AG08396 (cell line): ENCODE results near the gene FMNL2.
"Not testable (repeated sequence)": the region's sequence is repeated elsewhere in the genome, so short reads cannot be mapped to it uniquely, and the experiment has no call there.

ENCODE experiments used
- DNase-seq: peaks from one replicate; pipeline ENCODE4 v3.0.0; 2012; ENCODE audit warnings: low spot score, mixed read lengths

Gene FMNL2

DNA sequence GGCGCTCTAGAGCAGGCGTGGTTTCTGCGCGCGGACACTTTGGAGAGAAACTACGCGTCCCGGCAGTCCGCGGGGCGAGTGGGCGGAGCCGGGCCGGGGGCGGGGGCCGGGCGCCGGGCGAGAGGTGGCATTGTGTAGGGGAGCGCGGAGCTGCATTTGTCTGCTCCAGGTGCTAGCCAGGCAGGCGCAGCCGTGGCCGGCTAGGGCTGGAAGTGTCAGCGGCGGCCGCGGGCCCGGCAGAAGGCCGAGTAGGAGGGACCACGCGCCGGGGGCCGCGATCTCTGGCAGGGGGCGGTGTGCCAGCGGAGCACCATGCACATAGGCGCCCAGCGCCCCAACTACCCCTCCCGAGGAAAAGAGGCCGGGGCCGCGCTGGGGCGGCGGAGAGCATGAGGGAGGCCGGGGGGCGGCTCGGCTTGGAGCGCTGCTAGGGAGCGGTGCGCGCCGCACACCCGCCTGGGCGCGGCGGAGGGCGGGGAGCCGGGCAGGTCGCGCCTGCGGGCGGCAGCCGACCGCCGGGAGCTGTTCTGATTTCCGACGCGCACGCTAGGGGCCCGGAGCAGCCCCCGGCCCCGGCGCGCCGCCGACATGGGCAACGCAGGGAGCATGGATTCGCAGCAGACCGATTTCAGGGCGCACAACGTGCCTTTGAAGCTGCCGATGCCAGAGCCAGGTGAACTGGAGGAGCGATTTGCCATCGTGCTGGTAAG lies at the start of gene FMNL2:
Gene FMNL2, plus strand, starts transcription at position 159 of the 710 bp plus-strand sequence.
- peak; percentile 89 for DNase-seq

DNA sequence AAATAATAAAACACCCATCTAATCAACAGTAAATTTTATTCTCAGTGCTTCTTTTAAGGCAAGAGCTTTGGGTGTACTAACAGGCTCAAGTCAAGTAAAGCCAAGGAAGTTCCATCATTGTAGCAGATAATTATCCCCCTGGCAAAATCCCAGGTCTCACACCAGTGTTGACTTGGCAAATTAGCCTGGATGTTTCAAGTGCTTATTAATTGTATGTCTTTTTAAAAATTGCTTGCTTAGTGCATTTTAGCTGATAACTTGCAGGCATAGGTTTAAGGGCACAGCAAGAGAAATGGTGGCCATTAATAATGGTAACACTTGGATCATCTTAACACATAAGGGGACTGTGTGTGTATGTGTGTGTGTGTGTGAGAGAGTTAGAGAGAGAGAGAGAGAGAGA lies 42.0 kb upstream of the FMNL2 start:
- DNase-seq = no peak

DNA sequence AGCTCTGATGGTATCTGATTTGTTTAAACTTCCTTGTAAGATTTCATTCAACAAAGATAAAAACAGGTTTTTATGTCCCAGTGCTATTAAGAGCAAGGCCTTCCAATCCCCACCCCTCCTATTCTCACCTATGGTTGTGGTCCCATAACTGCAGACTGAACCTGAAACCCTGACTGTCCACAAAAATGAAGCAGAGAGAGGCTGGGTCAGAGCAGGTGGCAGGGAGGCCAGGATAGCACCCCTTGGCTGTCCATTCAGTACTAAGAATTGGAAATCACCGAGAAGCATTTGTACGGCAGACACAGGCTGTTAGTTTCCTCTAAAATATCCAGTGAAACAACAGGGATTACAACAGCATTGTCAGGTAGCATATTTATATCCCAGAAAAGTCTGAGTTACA lies 37.3 kb upstream of the FMNL2 start:
- no peak for DNase-seq

DNA sequence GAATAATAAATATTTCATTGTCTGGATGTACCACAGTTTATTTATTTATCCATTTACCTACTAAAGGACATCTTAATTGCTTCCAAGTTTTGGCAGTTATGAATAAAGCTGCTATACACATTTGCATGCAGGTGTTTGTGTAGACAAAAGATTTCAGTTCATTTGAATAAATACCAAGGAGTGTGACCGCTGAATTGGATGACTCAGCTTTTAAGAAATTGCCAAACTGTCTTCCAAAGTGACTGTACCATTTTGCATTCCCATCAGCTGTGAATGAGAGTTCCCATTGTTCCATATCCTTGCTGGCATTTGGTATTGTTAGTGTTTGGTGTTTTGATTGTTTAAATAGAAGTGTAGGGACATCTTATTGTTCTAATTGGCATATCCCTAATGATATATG lies 36.2 kb upstream of the FMNL2 start:
- no peak for DNase-seq

DNA sequence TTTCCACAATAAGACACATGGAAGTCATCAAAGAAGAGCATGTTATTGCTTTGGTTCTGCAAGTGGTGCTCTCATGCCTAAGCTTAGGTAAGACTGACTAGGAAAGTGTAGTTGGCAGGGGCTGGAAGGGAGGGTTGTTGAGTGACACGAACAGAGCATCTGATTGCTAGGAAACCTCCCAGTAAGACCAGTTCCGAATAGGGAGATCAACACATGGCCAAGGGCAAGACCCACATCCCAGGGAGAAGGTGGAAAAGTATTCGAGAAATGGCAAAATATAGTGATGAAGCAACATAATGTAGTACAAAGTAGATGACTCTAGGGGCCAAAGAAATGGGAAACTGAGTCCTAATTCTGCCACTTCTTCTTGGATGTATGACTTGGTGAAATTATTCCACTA lies 33.8 kb upstream of the FMNL2 start:
- no peak for DNase-seq

DNA sequence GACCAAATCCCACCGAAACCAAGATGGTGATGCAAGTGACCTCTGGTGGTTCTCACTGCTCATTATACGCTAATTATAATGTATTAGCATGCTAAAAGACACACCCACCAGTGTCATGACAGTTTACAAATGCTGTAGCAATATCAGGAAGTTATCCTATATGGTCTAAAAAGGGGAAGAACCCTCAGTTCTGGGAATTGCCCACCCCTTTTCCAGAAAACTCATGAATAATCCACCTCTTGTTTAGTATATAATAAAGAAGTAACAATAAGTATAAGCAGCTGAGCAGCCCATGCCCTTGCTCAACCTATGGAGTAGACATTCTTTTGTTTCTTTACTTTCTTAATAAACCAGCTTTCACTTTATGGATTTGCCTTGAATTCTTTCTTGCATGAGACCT lies 31.0 kb upstream of the FMNL2 start:
- no peak for DNase-seq

DNA sequence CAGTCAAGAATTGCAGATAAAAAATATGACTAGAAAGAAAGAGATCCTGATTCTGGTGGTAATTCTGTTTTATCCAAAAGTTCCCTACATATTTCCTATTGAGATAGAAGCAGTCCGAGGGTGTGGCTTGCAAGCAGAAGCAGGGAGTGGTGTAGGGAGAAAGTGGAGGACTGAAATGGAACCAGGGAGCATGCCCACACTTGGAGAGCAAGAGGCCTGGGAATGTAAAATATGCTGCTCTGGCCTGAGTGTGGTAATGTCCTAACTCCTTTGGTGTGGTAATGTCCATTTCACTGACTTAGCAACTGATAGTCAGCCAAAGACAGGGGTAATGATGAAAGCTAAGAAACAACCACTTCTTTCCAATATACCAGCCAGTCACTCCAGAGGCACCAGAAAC lies 30.1 kb upstream of the FMNL2 start:
- peak; percentile 38 for DNase-seq

DNA sequence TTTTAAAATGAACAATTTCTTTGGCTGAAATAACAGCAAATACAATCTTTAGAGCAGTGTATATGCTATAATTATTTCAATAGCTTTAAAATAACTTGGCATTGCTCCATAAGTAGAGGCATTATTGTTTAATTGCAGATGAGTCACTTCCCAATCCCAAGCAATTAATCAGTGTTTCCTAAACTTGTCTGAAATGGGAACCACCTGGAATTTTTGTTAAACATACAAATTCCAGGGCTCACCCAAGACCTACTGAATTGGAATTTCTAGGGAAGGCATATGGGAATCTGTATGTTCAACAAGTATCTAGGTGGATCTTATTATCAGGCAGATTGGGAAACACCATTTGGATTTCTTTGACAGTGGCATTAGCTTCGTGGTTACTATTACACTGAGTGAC lies 27.1 kb upstream of the FMNL2 start:
- no peak for DNase-seq

DNA sequence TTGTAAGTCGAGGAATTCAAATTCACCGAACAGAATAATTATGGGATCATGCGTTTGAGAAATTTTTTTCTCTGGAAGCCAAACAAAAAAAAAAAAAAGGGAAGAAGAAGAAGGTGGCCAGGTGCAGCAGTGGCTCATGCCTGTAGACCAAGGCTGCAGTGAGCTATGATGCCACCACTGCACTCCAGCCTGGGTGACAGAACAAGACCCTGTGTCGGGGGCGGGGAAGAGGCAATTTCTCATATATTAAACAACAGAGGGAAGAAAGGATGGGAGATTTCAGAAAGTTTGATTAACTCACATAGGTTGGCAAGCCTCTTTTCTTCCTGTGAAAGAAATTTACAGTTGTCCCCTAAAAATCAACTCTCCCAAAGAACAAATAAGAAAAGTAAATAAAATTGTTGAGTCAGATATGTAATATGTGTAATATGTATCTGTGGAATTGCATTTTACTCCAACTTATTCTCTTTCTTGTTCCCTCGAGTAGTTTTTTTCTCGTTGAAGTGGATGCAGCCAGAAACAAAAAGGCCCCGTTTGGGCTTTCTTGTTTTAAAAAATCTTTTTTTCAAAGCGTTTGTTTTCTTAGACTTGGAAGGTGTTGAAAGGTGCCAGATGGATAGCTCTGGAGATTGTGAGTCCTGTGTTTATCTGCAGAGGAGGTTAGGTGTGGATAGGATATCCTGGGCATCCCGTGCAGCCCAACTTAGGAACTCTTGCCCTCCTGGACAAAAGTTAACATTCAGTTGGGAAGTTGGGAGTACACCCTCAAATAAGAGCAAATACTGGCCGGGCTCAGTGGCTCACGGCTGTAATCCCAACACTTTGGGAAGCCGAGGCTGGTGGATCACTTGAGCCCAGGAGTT lies 25.4 kb upstream of the FMNL2 start:
- DNase-seq = no peak

DNA sequence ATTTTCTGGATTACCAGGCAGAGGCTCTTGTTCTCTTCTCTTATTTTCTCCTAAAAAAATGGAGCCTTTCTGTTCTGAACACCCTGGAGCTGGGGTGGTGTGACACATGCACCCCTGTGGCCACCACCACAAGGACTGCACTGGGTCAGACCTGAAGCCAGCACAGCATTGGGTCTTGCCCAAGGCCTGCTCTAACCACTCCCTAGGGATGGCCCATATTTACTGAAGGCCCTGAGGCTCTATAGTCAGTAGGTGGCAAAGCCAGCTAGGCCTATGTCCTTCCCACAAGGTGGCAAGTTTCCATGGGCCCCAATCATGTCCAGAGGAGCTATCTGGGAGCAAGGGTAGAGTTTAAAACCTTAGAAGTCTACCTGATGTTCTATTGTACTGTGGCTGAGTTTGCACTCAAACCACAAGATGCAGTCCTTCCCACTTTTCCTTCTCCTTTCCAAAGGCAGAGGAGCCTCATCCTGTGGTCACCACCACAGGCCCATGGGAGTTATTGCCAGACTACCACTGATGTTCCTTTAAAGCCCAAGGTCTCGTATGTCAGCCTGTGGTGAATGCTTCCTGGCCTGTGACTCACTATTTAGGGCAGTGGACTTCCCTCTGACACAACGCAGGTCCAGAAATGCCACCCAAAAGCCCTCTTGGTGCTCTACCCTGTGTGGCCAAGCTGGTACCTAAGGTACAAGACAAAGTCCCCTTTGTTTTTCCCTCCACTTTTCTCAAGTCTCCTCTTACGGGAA lies 15.0 kb upstream of the FMNL2 start:
- DNase-seq = no peak

DNA sequence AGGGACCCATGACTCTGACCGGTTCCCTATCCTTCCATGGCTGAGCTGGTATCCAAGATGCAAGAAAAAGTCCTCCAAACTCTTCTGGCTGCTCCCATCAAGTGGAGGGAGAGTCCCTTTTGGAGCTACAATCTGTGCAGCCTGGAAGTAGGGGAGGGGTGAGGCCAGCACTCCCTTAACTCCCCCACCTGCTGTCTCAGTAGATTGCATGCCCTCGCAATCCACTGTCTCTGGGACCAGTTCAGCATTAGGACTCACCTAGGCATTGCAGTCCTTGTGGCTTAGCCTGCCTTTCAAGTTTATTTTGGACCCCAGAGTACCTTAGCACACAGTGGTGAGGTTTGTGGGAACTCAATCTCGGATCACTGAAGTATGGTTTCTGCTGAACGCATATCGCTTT lies 14.2 kb upstream of the FMNL2 start:
- DNase-seq = no peak

DNA sequence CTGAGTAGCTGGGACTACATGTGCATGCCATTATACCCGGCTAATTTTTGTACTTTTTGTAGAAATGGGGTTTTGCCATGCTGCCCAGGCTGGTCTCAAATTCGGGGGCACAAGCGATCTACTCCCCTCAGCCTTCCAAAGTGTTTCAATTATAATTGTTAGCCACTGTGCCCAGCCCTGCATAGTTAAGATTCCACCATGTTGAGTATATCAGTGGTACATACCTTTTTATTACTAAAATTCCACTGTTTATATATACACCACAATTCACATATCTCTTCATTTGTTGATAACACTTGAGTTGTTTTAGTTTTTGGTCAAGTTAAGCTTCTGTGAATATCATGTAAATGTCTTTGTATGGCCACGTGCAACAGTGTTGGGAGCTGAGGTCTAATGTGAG lies 12.8 kb upstream of the FMNL2 start:
- no peak for DNase-seq

DNA sequence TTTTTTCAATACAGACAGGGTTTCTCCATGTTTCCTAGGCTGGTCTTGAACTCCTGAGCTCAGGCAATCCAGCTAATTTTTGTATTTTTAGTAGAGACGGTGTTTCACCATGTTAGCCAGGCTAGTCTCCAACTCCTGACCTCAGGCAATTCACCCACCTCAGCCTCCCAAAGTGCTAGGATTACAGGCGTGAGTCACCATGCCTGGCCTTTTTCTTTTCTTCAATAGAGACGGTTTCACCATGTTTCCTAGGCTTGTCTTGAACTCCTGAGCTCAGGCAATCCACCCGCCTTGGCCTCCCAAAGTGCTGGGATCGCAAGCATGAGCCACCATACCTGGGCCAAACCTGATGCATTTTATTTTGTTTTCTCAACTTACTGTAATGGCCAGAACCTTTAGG lies 9.8 kb upstream of the FMNL2 start:
- not testable (repeated sequence) for DNase-seq

DNA sequence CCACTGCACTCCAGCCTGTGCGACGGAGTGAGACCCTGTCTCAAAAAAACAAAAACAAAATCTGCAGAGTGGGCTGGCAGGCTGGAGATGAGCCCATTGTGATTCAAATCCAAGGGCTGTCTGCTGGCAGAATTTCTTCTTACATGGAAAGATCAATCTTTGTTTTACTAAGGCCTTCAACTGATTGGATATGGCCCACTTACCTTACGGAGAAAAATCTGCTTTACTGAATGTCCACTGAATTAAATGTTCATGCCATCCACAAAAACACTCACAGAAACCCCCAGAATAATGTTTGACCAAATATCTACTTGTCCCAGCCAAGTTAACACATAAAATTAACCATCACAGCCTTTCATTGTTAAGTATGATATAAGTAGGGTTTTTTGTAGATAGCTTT lies 8.3 kb upstream of the FMNL2 start:
- DNase-seq = no peak

DNA sequence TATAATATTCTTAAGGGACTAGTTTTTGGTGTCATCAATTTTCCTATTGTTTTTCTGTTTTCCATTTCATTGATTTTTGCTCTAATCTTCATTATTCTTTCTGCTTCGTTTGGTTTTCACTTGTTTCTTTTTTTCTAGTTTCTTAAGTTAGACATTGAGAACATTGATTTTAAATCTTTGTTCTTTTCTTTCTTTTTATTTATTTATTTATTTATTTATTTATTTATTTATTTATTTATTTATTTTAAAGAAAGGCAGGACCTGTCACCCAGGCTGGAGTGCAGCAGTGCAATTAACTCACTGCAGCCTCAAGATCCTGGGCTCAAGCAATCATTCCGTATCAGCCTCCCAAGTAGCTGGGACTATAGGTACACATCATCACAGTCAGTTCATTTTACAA lies 7.0 kb upstream of the FMNL2 start:
- no peak for DNase-seq

DNA sequence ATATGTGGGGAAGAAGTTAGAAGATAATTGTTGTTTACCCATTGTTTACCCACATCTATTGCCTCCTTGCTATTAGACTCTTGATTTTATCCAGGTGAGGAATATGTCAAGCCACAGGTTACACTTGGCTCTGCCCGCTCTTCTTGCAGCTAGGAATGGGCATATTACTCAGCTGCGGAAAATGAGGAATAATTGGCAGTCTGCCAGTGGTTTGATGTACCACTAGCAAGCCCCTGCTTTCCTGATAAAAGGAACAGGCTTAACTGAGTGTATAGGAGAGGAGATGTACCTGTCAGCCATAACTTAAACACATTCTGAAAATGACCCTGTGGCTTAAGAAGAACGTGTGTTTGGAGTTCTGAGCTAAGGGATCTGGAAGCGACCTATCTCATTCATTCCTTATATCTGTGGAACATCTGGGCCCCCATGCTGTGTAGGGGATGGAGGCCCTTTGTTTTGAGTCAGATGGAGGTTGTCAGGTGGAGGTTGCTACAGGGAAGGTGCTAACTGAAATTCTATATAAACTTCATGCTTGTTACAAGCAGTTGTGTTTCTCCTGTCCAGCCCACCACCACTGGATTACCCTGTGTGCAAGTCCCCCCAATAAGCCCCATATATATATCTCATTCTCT lies 4.6 kb upstream of the FMNL2 start:
- DNase-seq = no peak

DNA sequence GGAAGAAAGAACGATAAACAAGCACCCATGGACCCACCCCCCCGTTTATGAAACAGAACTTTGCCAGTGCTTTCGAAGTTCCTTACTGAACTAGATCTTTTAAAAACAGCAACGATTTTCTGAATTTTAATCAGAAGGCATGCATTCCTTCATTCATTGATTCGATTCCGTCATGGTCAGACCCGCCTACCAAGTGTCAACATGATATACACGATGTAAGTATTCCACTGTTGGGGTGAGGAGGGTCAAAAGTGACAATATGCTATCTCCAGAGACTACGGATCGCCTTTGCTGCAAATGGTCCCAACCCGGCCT lies 316 bp upstream of the FMNL2 start:
- no peak for DNase-seq

DNA sequence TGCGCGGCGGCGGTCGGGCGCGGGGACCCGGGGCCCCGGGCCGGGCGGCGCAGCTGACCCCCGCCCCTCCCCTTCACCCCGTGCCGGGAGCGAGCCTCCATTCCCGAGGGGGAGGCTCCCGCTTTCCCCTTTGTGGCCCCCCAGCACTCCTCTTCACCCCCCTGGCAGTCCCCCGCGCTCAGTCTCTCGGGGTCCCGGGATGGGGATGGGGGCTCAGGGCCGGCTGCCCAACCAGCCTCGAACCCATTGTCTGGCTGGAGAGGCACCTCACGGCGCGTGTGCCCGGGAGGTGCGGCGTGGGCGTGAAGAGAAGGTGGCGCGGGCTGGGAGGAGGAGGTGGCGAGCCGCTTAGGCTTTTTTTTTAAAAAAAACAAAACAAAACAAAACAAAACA lies 748 bp downstream of the FMNL2 start:
- DNase-seq = peak; percentile 41

DNA sequence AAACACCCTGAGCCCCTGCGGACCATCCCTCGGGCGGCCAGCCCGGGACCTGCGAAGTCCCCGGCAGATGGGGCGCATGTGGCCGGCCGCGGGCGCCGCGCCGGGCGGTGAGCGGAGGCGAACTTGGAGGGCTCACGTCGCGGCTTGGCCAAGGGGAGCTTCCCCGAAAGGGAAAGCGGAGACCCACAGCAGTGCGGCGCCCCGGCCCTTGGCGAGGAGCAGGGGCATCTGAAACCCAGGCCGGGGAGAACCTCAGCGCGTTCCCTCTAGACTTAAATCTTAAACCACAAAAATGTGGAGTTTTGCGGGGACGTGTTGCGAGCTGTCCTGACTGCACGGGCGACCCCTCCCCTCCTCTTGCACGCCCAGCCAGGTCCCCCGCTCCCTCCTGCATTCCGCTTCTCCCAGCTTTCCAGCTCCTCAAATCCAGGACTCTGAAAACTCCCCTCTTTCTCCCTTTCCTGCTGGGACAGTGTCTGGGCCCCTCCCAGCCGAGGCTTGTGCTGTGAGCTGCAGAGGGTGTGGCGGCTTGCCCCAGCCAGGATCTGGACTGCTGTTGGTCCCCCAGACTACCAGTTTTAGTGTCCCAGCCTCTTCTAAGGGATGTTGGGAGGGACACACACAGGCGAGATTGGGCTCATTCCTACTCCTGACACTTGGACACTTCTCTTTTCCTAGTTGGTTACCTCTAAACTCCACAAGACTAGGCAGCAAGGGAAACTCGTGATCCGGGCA lies 1.3 kb downstream of the FMNL2 start:
- peak; percentile 63 for DNase-seq

DNA sequence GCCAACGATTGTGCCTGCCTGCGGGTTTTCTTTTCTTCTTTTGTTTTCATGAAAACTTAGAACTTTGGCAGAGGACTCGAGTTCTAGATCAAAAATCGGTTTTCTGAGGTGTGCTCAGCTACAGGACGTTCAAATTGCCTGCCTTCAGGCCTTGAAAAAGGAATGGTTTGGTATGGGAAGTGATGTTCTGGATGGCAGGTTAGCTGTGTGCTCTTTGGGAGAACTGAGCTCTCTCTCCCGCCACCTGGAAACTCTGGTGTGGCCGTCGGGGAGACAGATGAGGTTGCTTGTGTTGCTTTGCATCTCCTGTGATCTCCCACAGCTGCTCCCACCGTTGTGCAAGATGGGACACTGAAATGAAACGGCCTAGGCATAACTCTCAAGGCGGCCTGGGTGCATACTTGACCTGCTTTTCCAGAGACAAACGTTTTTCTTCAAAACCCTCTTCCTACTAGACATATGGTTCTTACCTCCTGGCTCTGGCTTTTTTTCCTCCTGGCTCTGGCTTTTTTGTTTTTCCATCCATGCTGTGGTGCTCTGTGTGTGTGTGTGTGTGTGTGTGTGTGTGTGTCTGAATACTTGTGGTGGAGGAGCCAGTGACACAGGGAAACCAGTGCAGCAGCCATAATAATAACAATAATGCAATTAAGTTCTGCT lies 2.0 kb downstream of the FMNL2 start:
- peak; percentile 41 for DNase-seq

DNA sequence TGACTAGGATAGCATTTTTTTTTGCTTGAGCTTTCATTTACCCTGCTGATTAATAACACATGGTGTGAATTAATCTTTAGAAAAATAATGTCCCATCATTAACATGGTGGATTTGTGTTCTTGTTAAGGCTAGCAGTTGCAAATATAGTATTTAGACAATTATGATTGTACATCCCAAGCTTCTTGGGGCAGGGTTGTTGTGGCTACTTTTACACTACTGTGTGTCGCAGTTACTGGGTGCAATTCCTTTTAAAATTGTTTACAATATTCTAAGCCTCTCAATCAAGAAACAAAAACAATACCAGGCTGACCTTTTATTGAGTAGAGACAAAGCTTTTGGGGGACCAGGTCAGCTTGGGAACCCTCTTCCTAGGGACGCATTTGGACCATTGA lies 2.5 kb downstream of the FMNL2 start:
- DNase-seq = no peak
